GM19099 (cell line): ENCODE data around the gene SATB2.

ENCODE experiments used
- POLR2A ChIP-seq: IDR thresholded peaks from 3 replicates; pipeline ENCODE4 v1.6.1; 2011; ENCODE audit warnings: low read depth; ENCODE audit not compliant: insufficient read length; ENCODE audit errors: extremely low read depth

The SATB2 gene

DNA sequence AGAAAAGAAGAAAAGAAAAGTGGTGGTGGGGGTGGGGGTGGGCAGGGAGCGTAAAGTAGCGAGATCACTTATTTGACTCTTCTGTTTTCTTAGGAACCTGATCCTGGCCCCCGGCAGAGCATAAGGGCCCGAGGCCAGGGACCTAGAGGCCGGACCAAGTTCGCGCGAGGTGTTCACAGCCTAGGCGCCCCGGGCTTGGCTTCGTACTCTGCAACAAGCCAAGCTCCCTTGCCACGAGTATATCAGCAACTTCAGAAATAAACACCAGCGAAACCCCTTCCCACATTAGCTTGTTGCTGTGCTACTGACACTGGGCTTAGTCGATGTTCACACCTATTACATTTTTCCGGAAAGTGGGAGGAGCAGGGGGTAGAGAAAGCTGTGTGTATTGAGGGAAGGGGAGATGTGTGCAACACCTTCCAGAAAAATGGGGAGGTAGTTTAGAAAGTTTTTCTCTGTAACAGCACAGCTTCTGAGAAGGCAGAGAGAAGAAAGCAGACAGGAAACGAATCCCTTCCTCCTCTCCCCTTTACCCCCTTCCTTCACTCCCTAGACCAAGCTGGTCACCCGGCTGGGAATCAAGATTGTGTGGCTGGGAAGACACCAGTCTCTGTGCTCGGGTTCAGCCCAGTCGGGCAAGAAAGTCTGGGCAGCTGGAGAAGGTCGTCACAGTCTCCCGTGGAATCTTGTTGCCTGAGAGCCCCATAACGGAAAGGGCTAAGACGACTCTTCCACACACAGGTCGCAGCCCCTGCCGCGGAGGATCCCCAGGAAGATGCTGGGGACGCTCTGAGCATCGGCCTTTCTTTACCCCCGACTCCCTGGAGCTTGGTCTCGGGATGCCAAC is 12.0 kb upstream of the SATB2 start:
- no peak for TF ChIP-seq POLR2A

DNA sequence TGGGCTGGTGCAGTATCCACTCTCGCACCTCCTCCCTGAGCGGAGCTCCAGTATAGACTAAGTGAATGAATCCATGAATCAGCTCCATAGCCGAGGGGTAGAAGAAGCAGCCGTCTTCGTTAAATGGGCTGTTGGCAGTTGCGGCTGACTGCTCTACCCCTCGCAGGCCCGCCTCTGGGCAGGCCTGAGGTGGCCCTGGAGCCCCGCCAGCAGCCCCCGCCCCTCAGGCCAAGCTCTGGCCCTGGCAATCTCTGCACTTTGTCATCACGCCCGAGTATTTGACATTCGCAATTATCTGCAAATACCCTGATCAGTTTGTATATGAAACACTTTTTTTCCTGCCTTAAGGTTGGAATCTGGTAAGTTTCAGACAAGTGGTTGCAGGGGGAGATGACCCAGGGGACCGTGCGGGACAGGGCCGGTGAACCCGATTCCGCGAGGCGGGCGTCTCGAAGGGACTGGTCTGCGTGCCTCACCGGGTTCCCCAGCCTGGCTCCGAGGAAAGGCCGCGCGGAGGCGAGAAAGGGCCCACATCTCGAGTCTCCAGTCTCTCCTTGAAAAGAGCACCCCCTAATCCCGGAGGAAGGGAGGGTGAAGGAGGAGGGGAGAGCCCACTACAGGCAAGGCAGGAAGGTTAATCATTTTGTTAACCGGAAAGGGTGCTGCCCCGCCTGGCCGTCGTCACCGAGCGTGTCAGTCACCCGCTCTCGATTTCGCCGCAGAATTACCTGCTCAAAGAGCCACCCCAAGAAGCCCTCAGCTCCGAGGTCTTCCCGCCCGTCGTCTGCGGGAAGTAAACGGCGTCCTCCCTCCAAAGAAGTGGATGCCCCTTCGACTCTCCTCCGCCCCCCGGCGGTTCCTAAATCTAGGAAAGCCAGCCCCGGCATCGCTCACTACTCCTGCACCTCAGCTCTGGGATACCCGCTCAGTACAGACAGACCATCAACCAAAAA is 11.1 kb upstream of the SATB2 start:
- TF ChIP-seq POLR2A, result no peak

DNA sequence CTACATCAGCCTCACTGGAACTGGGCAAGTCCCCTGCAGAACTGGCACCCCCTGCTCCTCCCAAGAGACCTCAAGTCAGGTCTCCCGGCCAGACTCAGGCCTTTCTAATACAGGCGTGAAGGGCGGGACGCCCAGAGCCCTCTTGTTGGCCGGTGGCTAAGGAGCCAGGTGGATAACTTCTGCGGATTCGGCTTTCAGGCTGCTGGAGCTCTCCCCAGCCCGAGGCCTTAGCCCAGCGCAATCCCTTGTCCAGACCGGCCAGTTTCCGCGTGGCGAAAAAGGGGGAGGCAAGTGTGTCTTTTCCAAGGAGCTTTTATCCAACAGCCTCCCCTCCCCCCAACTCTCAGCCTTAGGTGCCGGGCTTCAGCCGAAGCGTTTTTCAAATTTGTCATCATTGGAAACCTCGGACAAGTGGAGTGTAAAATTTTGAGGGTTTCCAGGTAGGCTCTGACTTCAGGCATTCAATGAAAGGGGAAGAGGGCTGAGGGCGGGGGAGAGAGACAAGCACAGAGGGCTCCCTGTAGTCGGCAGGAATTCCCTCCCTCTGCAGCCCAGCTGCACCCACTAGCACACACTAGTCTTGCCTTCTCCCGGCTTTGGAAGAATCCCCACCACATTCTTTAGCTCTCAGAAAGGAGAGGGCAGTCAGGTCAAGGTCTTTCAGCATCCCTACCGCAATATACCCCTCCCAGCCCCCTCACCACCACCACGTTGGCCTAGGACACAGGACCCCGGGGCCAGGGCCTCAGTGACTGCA is 9.5 kb upstream of the SATB2 start:
- TF ChIP-seq POLR2A, result no peak

DNA sequence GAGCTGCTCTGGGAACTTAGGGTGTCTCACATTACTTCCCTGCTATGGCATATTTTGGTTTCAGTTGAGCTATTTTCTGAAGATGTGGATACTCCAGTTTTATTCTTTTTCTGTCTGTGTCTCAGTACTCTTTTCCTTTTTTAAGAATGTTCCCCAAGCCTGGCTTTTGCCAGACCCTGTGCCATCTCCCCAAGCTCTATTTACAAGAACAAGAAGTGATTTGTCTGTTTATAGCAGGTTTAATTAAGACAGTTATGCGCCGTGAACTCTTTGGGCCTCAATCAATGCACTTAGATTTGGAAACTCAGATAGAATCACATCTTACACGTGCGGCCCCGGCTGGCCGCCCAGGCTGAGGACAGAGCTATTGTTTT is 8.9 kb upstream of the SATB2 start:
- no peak for TF ChIP-seq POLR2A

DNA sequence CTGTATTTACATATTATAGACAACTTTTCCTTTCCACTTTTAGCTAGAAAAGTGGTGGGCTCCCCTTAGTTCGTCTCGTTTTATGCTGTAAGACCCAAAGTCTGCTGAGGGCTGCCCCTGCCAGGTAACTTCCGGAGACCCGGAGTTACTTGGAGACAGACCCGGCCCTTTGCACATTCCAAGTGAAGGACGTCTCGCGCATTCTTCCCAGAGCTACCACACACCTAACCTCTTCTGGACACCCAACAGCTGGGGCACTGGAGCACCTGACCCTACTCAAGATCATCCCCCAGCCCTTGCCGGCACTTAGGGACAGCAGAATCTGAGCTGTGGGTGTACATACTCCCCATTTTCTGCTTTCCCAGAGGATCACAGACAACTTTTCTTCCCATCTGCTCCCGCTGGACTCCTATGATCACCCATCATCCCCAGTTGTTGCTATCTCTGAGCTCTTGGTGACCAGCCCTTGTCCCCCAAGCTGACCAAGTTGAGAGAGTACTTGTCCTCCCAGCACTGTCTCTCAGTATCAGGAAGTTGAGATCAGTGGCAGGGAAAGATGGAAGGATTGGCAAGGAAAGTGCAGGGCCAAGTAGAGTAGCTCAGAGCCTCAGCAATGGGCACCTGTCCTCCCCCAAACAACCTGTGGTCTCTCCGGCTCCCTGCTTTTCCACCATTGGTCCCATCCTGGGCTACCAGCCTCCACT is 8.4 kb upstream of the SATB2 start:
- TF ChIP-seq POLR2A, result no peak

DNA sequence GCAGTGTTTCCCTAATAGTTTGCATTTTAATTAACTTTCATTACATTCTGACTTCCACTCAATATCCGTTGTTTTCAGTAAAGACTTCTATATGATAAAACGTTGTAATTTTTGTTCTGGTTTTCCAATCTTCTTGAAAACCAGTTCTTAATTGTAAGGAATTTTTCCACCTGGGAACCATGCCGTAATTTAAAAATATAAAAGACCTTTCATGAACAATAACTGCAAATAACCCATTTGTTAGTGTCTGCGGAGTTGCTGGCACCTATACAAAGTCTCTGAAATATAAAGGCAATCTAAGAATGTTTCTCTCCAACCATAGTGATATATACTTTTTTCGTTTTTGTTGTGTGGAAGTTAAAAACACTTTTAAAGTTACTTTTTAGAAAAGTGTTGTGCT is 7.7 kb upstream of the SATB2 start:
- TF ChIP-seq POLR2A, result no peak

DNA sequence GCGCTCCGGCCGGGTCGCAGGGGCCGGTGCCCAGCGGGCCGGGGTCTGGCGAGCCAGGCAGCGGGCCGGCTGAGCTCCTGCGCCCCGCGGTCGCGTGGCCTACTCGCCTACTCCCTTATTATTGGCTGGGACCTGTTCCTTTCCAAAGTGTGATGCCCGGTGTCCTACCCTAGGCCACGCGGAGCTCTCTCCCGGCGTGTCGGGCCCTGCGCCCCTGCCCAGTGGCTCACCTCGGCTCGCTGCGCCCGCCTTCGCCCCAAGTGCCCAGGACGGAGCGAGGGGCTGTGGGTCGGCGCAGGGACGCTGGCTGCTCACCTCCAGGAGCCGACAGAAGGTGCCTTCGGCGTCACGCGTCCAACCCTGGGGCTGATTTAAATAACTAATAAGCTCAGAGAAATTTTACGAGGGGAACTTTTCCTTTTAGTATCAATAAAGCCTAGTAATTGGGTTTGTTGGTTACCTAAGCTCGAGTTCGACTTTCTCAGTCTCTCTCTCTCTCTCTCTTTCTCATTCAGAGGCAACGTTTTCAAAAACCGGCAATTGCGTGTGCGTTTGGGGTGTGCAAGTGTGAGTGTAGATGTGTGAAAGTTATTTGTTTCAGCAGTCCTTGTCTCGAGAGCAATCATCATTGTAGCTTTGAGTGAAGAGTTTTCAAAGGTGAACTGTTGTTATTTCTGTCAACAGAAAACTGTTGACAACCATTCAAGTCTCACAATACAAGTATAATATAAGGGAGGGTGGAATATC is 7.0 kb upstream of the SATB2 start:
- TF ChIP-seq POLR2A, result no peak

DNA sequence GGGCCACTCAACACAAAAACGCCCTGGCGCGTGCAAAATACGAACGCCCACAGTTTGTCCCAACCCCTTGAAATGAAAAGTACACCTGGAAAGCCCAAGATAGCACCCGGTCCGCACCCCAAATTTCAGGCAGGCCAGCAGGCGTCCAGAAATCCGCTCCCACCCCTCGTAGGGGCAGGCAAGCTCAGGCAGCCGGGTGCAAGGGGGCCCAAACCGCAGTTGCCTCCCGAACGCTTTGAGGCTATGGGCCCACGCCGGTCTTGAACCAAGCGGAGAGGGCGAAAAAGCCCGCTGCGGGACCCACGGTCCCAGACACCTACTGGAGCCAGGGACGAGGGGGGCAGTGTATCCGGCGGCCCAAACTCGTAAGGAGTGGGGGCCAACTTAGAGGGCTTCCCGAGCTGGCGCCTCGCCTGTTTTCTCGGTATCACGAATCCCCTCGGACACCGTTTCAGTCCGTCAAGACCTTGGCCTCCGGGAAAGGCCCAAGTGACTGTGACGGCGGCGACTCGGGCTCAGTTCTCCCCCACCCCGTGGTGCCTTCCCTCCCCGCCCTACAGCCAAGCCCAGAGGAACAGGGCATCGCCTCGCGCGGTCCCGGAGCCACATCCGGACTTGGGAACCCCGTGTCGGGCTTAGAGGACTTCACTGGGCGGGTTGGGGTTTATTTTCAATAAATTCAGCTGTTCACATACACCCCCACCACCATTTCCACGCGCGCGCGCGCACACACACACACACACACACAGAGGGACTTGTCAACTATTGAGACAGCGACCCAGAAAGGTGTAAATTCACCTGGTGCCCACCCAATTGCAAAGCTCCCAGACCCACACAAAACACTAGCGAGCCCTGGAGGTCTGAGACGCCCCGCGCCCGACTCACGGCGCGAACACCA is 6.2 kb upstream of the SATB2 start:
- TF ChIP-seq POLR2A, result no peak

DNA sequence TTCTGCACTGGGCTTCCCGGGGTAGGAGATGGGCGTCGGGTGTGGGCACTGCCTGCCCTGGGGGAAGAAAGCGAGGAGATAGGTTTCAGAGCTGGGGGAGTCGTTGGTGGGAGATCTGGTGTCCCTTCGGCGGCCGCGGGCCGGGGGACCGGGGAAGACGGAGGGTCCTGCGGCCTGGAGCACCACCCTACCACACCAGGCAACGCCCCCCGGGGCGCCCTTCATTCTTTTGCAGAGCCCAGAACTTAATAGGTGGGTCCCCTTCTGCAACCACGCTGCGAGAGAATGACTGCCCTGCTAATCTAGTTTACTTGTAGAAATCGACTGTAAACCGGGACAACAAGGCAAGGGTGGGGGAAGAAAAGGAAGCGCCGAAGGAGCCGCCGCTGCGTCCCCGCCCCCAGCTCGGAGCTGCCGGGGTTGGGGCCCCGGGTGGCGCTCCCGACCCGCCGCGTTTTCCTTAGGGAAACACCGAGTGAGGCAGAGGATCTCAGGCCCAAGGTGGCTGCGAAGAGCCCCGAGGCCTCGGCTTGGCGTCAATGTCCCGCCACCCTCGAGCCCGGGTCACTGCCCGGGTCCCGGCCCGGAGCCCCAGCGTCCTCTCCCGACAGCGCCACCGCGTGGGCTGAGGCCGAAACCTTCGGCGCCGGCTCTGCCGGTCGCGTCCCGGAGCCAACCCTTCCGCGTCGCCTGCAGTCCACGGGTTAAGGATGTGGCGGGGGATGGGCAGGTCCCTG is 5.4 kb upstream of the SATB2 start:
- TF ChIP-seq POLR2A, result no peak

DNA sequence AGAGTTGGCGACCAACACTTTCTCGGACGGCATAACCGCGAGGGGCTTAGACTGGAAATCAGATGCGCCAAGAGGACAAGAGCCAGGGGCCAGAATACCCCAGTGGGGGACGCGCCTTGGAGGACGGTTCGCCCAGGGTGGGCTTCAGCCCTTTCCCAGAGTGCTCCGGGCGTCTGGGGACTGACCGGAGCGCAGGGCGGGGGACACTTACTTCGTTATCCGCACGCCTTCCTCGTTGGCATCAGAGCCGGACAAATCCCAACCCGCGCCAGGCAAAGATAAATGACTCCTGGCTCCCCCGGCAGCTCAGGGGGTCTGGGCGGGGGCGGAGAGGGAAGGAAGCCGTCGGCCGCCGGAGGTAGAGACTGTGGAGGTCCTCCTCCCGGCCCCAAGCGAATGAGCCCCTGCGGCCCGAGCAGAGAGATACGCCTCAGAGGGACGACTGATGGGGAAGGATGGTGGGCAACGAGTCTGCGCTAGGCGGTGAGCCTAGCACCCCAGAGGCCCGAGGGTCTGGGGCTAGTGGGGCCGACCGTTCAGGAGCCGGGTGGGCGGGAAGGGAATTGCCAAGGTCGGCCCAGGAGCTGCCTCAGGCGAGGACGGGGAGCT is 4.7 kb upstream of the SATB2 start:
- TF ChIP-seq POLR2A, result no peak

DNA sequence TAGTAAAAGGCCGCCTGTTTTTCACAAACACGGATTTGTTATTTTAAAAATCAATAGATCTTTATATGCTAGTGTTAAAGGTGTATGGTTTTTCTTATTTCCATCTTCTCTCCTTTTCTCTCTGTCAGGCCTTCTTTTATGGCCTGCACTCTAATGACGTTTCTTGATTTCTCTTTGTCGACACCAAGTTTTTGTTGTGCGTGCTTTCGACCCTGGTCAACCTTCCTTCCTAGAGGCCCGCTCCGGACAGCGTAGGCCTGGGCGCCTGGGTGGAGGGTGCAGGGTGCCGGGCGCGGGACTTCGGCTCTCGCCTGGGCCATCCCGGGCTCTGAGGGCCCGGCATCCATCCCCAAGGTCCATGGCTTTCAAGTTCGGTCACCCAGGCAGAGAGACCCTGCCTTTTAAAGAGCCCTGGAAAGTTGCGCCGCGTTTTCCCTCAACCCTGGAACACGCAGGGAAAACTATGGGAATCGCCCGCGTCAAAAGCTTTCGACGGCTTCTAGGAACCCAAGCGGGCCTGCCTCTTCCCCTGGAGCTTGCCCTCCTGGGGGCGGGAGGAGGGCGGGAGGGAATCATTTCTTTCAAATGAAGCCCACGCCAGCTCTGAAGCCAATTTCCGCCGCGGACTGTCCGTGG is 4.1 kb upstream of the SATB2 start:
- TF ChIP-seq POLR2A, result no peak
